SK-N-SH treated with all-trans-retinoic acid at 6 μM for 48 hours (cell line): ENCODE results near the gene CTXN1.

Experiments used
- ARNTL ChIP-seq: fragments of 450-650 bp; formaldehyde crosslinking; IDR thresholded peaks from 2 replicates; pipeline ENCODE4 v1.5.0; 2020; ENCODE audit warnings: low read depth, mild to moderate bottlenecking, moderate library complexity, borderline replicate concordance
- RARB ChIP-seq: fragments of 250-450 bp; sonication (Bioruptor Pico); IDR thresholded peaks from 2 replicates; pipeline ENCODE4 v1.8.0; 2021; ENCODE audit warnings: mild to moderate bottlenecking, moderate library complexity
- ZNF8 ChIP-seq: fragments of 450-650 bp; formaldehyde crosslinking; IDR thresholded peaks from 2 replicates; pipeline ENCODE4 v1.5.0; 2020; ENCODE audit warnings: mild to moderate bottlenecking, moderate library complexity
- TF ChIP-seq, protein P1 (sequence below): fragments of 250-450 bp; sonication (Bioruptor Pico); IDR thresholded peaks from 2 replicates; pipeline ENCODE4 v1.5.1; 2020; ENCODE audit warnings: low read depth, mild to moderate bottlenecking, moderate library complexity

DNA sequence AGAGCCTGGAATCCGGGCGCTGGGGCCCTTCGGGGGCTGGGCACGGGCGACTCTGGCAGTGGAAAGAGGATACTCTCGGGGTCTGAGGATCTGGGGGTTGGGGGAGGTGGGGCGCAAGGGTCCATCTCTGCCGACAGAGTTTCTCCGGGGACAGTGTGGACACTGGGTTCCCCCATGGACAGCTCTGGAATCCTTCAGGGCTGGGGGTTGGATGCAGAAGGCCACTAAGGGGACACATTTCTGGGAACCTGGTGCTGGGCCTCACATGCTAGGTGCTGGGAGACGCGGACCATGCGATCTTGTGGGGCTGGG, 9.0 kb downstream of the CTXN1 start:
- TF ChIP-seq ZNF8 (CRISPR knock-in tag) (no peak), ARNTL (CRISPR knock-in tag) (no peak), RARB (CRISPR knock-in tag) (no peak)
- TF ChIP-seq, protein P1, sequence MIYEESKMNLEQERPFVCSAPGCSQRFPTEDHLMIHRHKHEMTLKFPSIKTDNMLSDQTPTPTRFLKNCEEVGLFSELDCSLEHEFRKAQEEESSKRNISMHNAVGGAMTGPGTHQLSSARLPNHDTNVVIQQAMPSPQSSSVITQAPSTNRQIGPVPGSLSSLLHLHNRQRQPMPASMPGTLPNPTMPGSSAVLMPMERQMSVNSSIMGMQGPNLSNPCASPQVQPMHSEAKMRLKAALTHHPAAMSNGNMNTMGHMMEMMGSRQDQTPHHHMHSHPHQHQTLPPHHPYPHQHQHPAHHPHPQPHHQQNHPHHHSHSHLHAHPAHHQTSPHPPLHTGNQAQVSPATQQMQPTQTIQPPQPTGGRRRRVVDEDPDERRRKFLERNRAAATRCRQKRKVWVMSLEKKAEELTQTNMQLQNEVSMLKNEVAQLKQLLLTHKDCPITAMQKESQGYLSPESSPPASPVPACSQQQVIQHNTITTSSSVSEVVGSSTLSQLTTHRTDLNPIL (CRISPR knock-in tag) = no peak
